PC-9 (cell line): ENCODE data around the gene WFIKKN2.

Experiments
- EZH2 ChIP-seq: fragments of 200-600 bp; sonication (generic); IDR thresholded peaks from 2 replicates; pipeline ENCODE4 v1.8.0; 2017; ENCODE audit warnings: antibody characterized with exemption, low read depth
- TF ChIP-seq, protein P1 (sequence below): fragments of 200-600 bp; sonication (generic); conservative IDR thresholded peaks from 2 replicates; pipeline ENCODE4 v1.6.1; 2017; ENCODE audit warnings: mixed run types, antibody characterized with exemption, mild to moderate bottlenecking, moderate library complexity

DNA sequence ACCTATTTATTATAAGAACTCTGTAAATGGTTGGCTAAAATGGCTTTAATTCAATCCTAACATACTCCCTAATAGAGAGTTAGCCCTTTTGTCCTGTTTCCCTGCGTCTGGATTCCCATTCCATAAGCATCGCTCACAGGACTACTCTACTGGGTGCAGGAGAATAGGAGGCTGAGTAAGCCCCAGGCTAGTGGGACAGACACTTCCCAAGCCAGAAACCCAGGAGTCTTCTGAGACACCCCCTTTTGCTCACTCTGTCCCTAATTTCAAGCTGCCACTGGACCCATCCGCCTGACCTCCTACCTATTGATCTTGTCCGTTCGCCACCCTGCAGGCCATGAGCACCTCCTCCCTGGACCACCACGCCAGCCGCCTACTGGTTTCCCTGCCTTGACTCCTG, 47.5 kb downstream of the WFIKKN2 start:
- TF ChIP-seq, protein P1, sequence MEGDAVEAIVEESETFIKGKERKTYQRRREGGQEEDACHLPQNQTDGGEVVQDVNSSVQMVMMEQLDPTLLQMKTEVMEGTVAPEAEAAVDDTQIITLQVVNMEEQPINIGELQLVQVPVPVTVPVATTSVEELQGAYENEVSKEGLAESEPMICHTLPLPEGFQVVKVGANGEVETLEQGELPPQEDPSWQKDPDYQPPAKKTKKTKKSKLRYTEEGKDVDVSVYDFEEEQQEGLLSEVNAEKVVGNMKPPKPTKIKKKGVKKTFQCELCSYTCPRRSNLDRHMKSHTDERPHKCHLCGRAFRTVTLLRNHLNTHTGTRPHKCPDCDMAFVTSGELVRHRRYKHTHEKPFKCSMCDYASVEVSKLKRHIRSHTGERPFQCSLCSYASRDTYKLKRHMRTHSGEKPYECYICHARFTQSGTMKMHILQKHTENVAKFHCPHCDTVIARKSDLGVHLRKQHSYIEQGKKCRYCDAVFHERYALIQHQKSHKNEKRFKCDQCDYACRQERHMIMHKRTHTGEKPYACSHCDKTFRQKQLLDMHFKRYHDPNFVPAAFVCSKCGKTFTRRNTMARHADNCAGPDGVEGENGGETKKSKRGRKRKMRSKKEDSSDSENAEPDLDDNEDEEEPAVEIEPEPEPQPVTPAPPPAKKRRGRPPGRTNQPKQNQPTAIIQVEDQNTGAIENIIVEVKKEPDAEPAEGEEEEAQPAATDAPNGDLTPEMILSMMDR = no peak
- TF ChIP-seq EZH2 = no peak
